OCI-LY7 (cell line): ENCODE results near the gene ARHGEF38. TPM values are rescaled to one million over a fixed set of nuclear protein-coding genes. Genes with fewer than 3 reads are reported as not detected.

Experiments
- BruUV-seq: library from RNA; stranded (reverse); fragments of 400-500 nt; replicated peaks from 2 replicates; lab custom pipeline; 2021; lab: Mats Ljungman, UMichigan
- CTCF ChIA-PET: fragments of 300-600 bp; sonication (Branson Sonifier 250); formaldehyde crosslinking; loops from one replicate; lab custom pipeline; 2022; ENCODE audit warnings: antibody characterized with exemption; ENCODE audit not compliant: unreplicated experiment; lab: Charles Lee
- POLR2A ChIA-PET: fragments of 300-600 bp; sonication (Branson Sonifier 250); formaldehyde crosslinking; loops from one replicate; lab custom pipeline; 2022; ENCODE audit warnings: antibody characterized with exemption; lab: Charles Lee
- DNase-seq: peaks from one replicate; pipeline ENCODE4 v3.0.0-alpha.2; 2015; ENCODE audit warnings: low spot score
- H2AFZ ChIP-seq: fragments of 200-600 bp; sonication (generic), shearing (Covaris generic); 2 replicates; pipeline ENCODE4 v1.6.1; 2014; ENCODE audit warnings: mild to moderate bottlenecking, antibody characterized with exemption, low read length, moderate library complexity
- H3K27ac ChIP-seq: fragments of 200-600 bp; sonication (generic); 2 replicates; pipeline ENCODE4 v1.5.1; 2014; ENCODE audit warnings: mixed run types, low read depth, mild to moderate bottlenecking, moderate library complexity, low read length, inconsistent platforms; ENCODE audit not compliant: poor library complexity, severe bottlenecking
- H3K36me3 ChIP-seq: fragments of 200-600 bp; sonication (generic); 2 replicates; pipeline ENCODE4 v1.6.1; 2014; ENCODE audit warnings: mild to moderate bottlenecking, antibody characterized with exemption, low read length, moderate library complexity, mixed read lengths; ENCODE audit not compliant: insufficient read depth
- H3K4me1 ChIP-seq: fragments of 200-600 bp; sonication (generic); 2 replicates; pipeline ENCODE4 v1.5.1; 2014; ENCODE audit warnings: mild to moderate bottlenecking, low read length; ENCODE audit not compliant: insufficient read depth, poor library complexity, severe bottlenecking
- H3K4me2 ChIP-seq: fragments of 200-600 bp; sonication (generic); 2 replicates; pipeline ENCODE4 v1.6.1; 2014; ENCODE audit warnings: mild to moderate bottlenecking, low read length
- H3K4me3 ChIP-seq: fragments of 200-600 bp; sonication (generic); 2 replicates; pipeline ENCODE4 v1.5.1; 2014; ENCODE audit warnings: mild to moderate bottlenecking, low read depth, low read length; ENCODE audit not compliant: poor library complexity, severe bottlenecking
- H3K79me2 ChIP-seq: fragments of 200-600 bp; sonication (generic); 2 replicates; pipeline ENCODE4 v1.6.1; 2016; ENCODE audit warnings: low read depth, mild to moderate bottlenecking, low read length, moderate library complexity, mixed read lengths; ENCODE audit not compliant: insufficient read depth
- H3K9me2 ChIP-seq: fragments of 200-600 bp; sonication (generic); 2 replicates; pipeline ENCODE4 v1.6.1; 2016; ENCODE audit warnings: mild to moderate bottlenecking, low read length, mixed read lengths; ENCODE audit not compliant: insufficient read depth
- H3K9me3 ChIP-seq: fragments of 200-600 bp; sonication (generic); 2 replicates; pipeline ENCODE4 v1.6.1; 2014; ENCODE audit warnings: mild to moderate bottlenecking, mixed run types, low read length, mixed read lengths
- H4K20me1 ChIP-seq: fragments of 200-600 bp; sonication (generic); 2 replicates; pipeline ENCODE4 v1.6.1; 2014; ENCODE audit warnings: mild to moderate bottlenecking, antibody characterized with exemption, low read length, moderate library complexity, mixed read lengths; ENCODE audit not compliant: insufficient read depth
- CTCF ChIP-seq: fragments of 200-600 bp; sonication (generic); conservative IDR thresholded peaks from 2 replicates; pipeline ENCODE4 v1.5.1; 2014; ENCODE audit warnings: mild to moderate bottlenecking, antibody characterized with exemption, low read length, moderate library complexity, mixed read lengths
- EZH2phosphoT487 ChIP-seq: fragments of 200-600 bp; sonication (generic); IDR thresholded peaks from 2 replicates; pipeline ENCODE4 v1.6.1; 2018; ENCODE audit warnings: low read depth, borderline replicate concordance, mild to moderate bottlenecking, mixed run types, antibody characterized with exemption, low read length, moderate library complexity, mixed read lengths
- intact Hi-C: fragments of 100-400 bp; cut with micrococcal nuclease; formaldehyde crosslinking; loops from one replicate; pipeline ENCODE4 v1.10.0; 2022; ENCODE audit not compliant: unreplicated experiment
- total RNA-seq, 2 experiments: library from RNA; depleted of rRNA in 1 of 2; stranded (reverse); fragments of >200 nt in 1 of 2; shearing (Covaris generic) in 1 of 2; gene quantifications; 2 replicates each; pipeline ENCODE4 v1.2.3, GENCODE V29; 2014 to 2022

ARHGEF38 gene
- total RNA-seq, 2 experiments from 2014 or later, result not detected

DNA sequence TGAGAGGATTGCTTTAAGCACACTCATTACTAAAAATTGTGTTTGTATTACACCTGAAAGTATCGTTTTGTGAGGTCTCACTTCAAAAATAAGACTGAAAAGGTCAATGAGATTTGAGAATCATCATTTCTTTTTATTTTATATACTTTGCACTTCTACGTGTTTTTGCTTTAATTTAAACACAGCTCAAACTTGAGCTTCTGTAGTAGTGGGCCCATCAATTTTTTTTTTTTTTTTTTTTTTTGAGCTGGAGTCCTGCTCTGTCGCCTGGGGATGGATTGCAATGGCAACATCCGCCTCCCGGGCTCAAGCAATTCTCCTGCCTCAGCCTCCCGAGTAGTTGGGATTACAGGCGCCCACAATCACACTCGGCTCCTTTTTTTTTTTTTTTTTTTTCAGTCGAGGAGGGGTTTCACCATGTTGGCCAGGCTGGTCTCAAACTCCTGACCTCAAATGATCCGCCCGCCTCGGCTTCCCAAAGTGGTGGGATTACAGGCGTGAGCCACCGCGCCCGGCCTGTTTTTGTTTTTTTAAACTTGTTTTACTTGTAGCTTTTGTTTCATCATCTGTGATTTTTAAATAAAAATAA is 157.7 kb downstream of the ARHGEF38 start:
- no peak overlapping the region for H2AFZ ChIP-seq
- intact Hi-C loops, result loop anchor here (10.0 kb wide), 1 partner anchor 605 kb away; the partner anchor contains the start of genes AIMP1 and TBCK
- H3K27ac ChIP-seq, result no peak overlapping the region
- peaks cover 57% of the 10 kb centered on the region for H3K79me2 ChIP-seq
- no peak for DNase-seq
- H3K4me3 ChIP-seq, result peak overlapping the region; percentile 90
- H3K36me3 ChIP-seq, result no peaks in the 10 kb centered on the region
- no peaks in the 10 kb centered on the region for H3K9me3 ChIP-seq
- no peak for TF ChIP-seq CTCF
- TF ChIP-seq EZH2phosphoT487, result no peak
- H4K20me1 ChIP-seq, result peaks cover 9% of the 10 kb centered on the region; the same call in 1 of the 2 replicates
- H3K9me2 ChIP-seq, result no peaks in the 10 kb centered on the region
- BruUV-seq, result no TSS peak
- peak overlapping the region; percentile 83 for H3K4me2 ChIP-seq
- CTCF ChIA-PET, result no interaction called here
- POLR2A ChIA-PET, result interaction anchor here (0.6 to 2.7 kb wide), 10 partner anchors 9 to 1195 kb away, joined by 3 to 14 read pairs (median 5); no protein-coding TSS in a partner anchor
- H3K4me1 ChIP-seq, result peaks cover 32% of the 10 kb centered on the region

- Histone ChIP-seq H3K79me2 (peaks cover 63% of the 10 kb centered on the region), H3K27ac (no peak overlapping the region), H3K4me2 (peak overlapping the region; percentile 83; the same call in 1 of the 2 replicates), H3K4me1 (peaks cover 32% of the 10 kb centered on the region), H3K4me3 (no peak overlapping the region), H3K9me2 (no peaks in the 10 kb centered on the region), H2AFZ (no peak overlapping the region), H4K20me1 (peaks cover 9% of the 10 kb centered on the region; the same call in 1 of the 2 replicates), H3K9me3 (no peaks in the 10 kb centered on the region), H3K36me3 (no peaks in the 10 kb centered on the region)
- no TSS peak for BruUV-seq
- TF ChIP-seq CTCF, result no peak
- TF ChIP-seq EZH2phosphoT487, result no peak
- ChIA-PET POLR2A (interaction anchor here (0.6 to 2.7 kb wide), 8 partner anchors 8 to 432 kb away, joined by 3 to 14 read pairs (median 4); no protein-coding TSS in a partner anchor), CTCF (no interaction called here)
- no peak for DNase-seq
- intact Hi-C loops, result loop anchor here (10.0 kb wide), 1 partner anchor 604 kb away; the partner anchor contains the start of genes AIMP1 and TBCK
These were observed 158.3 kb downstream of the ARHGEF38 start for GRCh38 chr4:105710678-105711077.

DNA sequence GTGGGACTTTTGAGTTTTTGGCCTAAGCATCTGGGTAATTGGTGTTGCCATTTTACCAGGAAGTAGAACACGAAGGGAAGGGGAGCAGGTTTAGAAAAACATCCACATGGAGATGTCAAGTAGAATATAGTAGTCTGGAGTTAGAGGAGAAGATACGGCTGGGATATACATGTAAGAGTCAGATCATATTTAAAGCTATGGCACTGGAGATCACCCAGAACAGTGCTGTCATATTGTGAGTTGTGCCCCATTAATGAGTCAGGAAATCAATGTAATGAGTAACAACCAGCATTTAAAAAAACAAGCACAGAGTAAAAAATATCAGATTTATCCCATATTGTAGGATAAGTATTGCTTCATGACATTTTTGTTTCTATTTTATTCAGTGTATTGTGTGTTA is 160.3 kb downstream of the ARHGEF38 start:
- intact Hi-C loops, result loop anchor here (10.0 kb wide), 1 partner anchor 602 kb away; the partner anchor contains the start of genes AIMP1 and TBCK
- Histone ChIP-seq H3K9me2 (no peaks in the 10 kb centered on the region), H3K4me2 (no peak overlapping the region), H3K9me3 (no peaks in the 10 kb centered on the region), H3K27ac (no peak overlapping the region), H3K4me3 (no peak overlapping the region), H3K79me2 (peaks cover 54% of the 10 kb centered on the region), H3K4me1 (peaks cover 21% of the 10 kb centered on the region), H3K36me3 (0 out of 2 replicates have a peak, but pooled peaks cover 2% of the 10 kb centered on the region), H4K20me1 (peaks cover 14% of the 10 kb centered on the region), H2AFZ (no peak overlapping the region)
- TF ChIP-seq CTCF (no peak), EZH2phosphoT487 (no peak)
- no TSS peak for BruUV-seq
- POLR2A ChIA-PET, result no interaction called here
- DNase-seq, result no peak
- CTCF ChIA-PET, result no interaction called here
